ENCODE measurements around the gene USP31. TPM values are rescaled to one million over a fixed set of nuclear protein-coding genes. Genes with fewer than 3 reads are reported as not detected.
A peak's percentile ranks its signal among the peaks of the same experiment; 100 is the strongest.

Gene USP31
- total RNA-seq, 1 experiment from 2014 or later = 23.6 TPM

GRCh38 chr16:23027386-23027785 lies 121.9 kb downstream of the USP31 start:
- CTCF ChIA-PET = no interaction called here
- intact Hi-C loops (cut with micrococcal nuclease; ENCODE audit: unreplicated experiment) = no loop called here
- TF ChIP-seq CTCF (IDR thresholded peaks at IDR 0.05; ENCODE audit: unreplicated experiment) = no peak
- H3K4me3 Mint-ChIP-seq (ENCODE audit: low read depth, unreplicated experiment) = no peak overlapping the region
- H3K27me3 Mint-ChIP-seq (ENCODE audit: unreplicated experiment) = peaks cover 96% of the 10 kb centered on the region
- no peaks in the 10 kb centered on the region for H3K4me1 Mint-ChIP-seq (ENCODE audit: low read depth, unreplicated experiment)
- no TSS peak for BruUV-seq (replicated peaks)
- H3K27ac Mint-ChIP-seq (ENCODE audit: unreplicated experiment) = no peak overlapping the region
- DNase-seq = no peak
- no peaks in the 10 kb centered on the region for H3K36me3 Mint-ChIP-seq (ENCODE audit: insufficient read depth, unreplicated experiment)
- no peaks in the 10 kb centered on the region for H3K9me3 Mint-ChIP-seq (ENCODE audit: low read depth, unreplicated experiment)

GRCh38 chr16:23026784-23027362 lies 122.4 kb downstream of the USP31 start:
- Mint-ChIP-seq H3K4me1 (ENCODE audit: low read depth, unreplicated experiment) (no peaks in the 10 kb centered on the region), H3K36me3 (ENCODE audit: insufficient read depth, unreplicated experiment) (no peaks in the 10 kb centered on the region), H3K4me3 (ENCODE audit: low read depth, unreplicated experiment) (no peak overlapping the region), H3K27ac (ENCODE audit: unreplicated experiment) (no peak overlapping the region), H3K9me3 (ENCODE audit: low read depth, unreplicated experiment) (no peaks in the 10 kb centered on the region), H3K27me3 (ENCODE audit: unreplicated experiment) (peaks cover 96% of the 10 kb centered on the region)
- BruUV-seq (replicated peaks) = no TSS peak
- no peak for TF ChIP-seq CTCF (IDR thresholded peaks at IDR 0.05; ENCODE audit: unreplicated experiment)
- intact Hi-C loops (cut with micrococcal nuclease; ENCODE audit: unreplicated experiment) = no loop called here
- peak; percentile 45 for DNase-seq
- CTCF ChIA-PET = interaction anchor here (0.7 to 1.1 kb wide), 2 partner anchors 11 to 762 kb away, joined by 3 read pairs; no protein-coding TSS in a partner anchor

GRCh38 chr16:23025692-23026307 lies 123.5 kb downstream of the USP31 start:
- intact Hi-C loops (cut with micrococcal nuclease; ENCODE audit: unreplicated experiment) = no loop called here
- Mint-ChIP-seq H3K4me1 (ENCODE audit: low read depth, unreplicated experiment) (no peaks in the 10 kb centered on the region), H3K4me3 (ENCODE audit: low read depth, unreplicated experiment) (no peak overlapping the region), H3K27ac (ENCODE audit: unreplicated experiment) (no peak overlapping the region), H3K27me3 (ENCODE audit: unreplicated experiment) (peaks cover 96% of the 10 kb centered on the region), H3K9me3 (ENCODE audit: low read depth, unreplicated experiment) (no peaks in the 10 kb centered on the region), H3K36me3 (ENCODE audit: insufficient read depth, unreplicated experiment) (no peaks in the 10 kb centered on the region)
- CTCF ChIA-PET = interaction anchor here (0.6 to 1.1 kb wide), 2 partner anchors 10 to 14 kb away, joined by 3 to 4 read pairs; no protein-coding TSS in a partner anchor
- TF ChIP-seq CTCF (IDR thresholded peaks at IDR 0.05; ENCODE audit: unreplicated experiment) = no peak
- BruUV-seq (replicated peaks) = no TSS peak
- no peak for DNase-seq

- CTCF ChIA-PET = no interaction called here
- Mint-ChIP-seq H3K4me1 (ENCODE audit: low read depth, unreplicated experiment) (no peaks in the 10 kb centered on the region), H3K27me3 (ENCODE audit: unreplicated experiment) (peaks cover 82% of the 10 kb centered on the region), H3K9me3 (ENCODE audit: low read depth, unreplicated experiment) (peaks cover 3% of the 10 kb centered on the region), H3K27ac (ENCODE audit: unreplicated experiment) (no peak overlapping the region), H3K4me3 (ENCODE audit: low read depth, unreplicated experiment) (no peak overlapping the region), H3K36me3 (ENCODE audit: insufficient read depth, unreplicated experiment) (no peaks in the 10 kb centered on the region)
- no peak for DNase-seq
- BruUV-seq (replicated peaks) = no TSS peak
- no peak for TF ChIP-seq CTCF (IDR thresholded peaks at IDR 0.05; ENCODE audit: unreplicated experiment)
- intact Hi-C loops (cut with micrococcal nuclease; ENCODE audit: unreplicated experiment) = no loop called here
These were observed 125.2 kb downstream of the USP31 start for GRCh38 chr16:23024044-23024443.

Measured in Calu3 (cell line).